ENCODE measurements around the gene NPAT. TPM values are rescaled to one million over a fixed set of nuclear protein-coding genes. Genes with fewer than 3 reads are reported as not detected.
A peak's percentile ranks its signal among the peaks of the same experiment; 100 is the strongest.

The NPAT gene
- total and polyA plus RNA-seq, 9 of the 15 experiments (the other 6 are each of a cell fraction or from before 2014, with no cell fraction given) = 8.8 to 30.0 (median 22.1) TPM

- TF ChIP-seq FOXK2 (conservative IDR thresholded peaks at IDR 0.05 in 1 of 2, IDR thresholded peaks at IDR 0.05 in 1 of 2; ENCODE audit: low read depth in 2 of 2) = no peak
- no peak for TF ChIP-seq ZNF589 (CRISPR knock-in tag; IDR thresholded peaks at IDR 0.05; ENCODE audit: low read depth)
These were observed 77.8 kb downstream of the NPAT start (continued) for GRCh38 chr11:108144615-108145014.

- TF ChIP-seq ARID2 (IDR thresholded peaks at IDR 0.05) = no peak
- peak; percentile 26; the same call in 1 of the 2 replicates for TF ChIP-seq SUPT5H (IDR thresholded peaks at IDR 0.05)
- peak; percentile 33; the same call in 1 of the 2 replicates for TF ChIP-seq POLR2A (conservative IDR thresholded peaks at IDR 0.05)
- peaks cover 84% of the 10 kb centered on the region for H3K36me3 ChIP-seq (ENCODE audit: control insufficient read depth, insufficient read depth, low read length)
- H3K9ac ChIP-seq (ENCODE audit: insufficient read depth in 1 of 2, low read depth in 2 of 2, low read length in 2 of 2) = no peak overlapping the region; a peak in 1 of 4 replicates
- H3K4me3 ChIP-seq = no peak overlapping the region
- H3K9me1 ChIP-seq (ENCODE audit: control insufficient read depth, insufficient read depth, low read length) = no peaks in the 10 kb centered on the region
- H3K79me2 ChIP-seq (ENCODE audit: control insufficient read depth, insufficient read depth, low read length) = no peaks in the 10 kb centered on the region
- 89% methylated on average over 7 of the region's 7 CpGs for WGBS (ENCODE audit: insufficient coverage, low coverage, missing lambda C conversion rate)
- H3K27me3 ChIP-seq (ENCODE audit: control insufficient read depth in 2 of 2, insufficient read depth in 2 of 2, low read length in 2 of 2) = no peaks in the 10 kb centered on the region
- no peak overlapping the region for H3K4me2 ChIP-seq (ENCODE audit: insufficient read depth, low read length)
- ATAC-seq (no peak), FAIRE-seq (no peak), DNase-seq (ENCODE audit: extremely low read depth in 1 of 4, low spot score in 3 of 4) (no peak)
- no peak overlapping the region for H2AFZ ChIP-seq (ENCODE audit: low read depth, low read length)
- no peak overlapping the region for H3K27ac ChIP-seq (ENCODE audit: extremely low read depth, low read depth, low read length)
- in situ Hi-C loops (cut with MboI) = no loop called here
- H3K9me3 ChIP-seq (replicated peaks; ENCODE audit: control insufficient read depth, insufficient read depth, low read depth, low read length) = no peaks in the 10 kb centered on the region
- POLR2A ChIA-PET = no interaction called here
- BruUV-seq (replicated peaks) = no TSS peak
- no peaks in the 10 kb centered on the region for H4K20me1 ChIP-seq (replicated peaks; ENCODE audit: control insufficient read depth, insufficient read depth, low read length)
- intact Hi-C loops (cut with micrococcal nuclease) = no loop called here
- CTCF ChIA-PET (ENCODE audit: low intra/inter-chr PET ratio) = no interaction called here
- no peaks in the 10 kb centered on the region for H3K4me1 ChIP-seq (replicated peaks in 1 of 2; ENCODE audit: control insufficient read depth in 2 of 2, insufficient read depth in 2 of 2, low read length in 2 of 2)
These were observed 80.1 kb downstream of the NPAT start for GRCh38 chr11:108142304-108142703.

GRCh38 chr11:108137212-108137611 is 85.2 kb downstream of the NPAT start:
- Histone ChIP-seq H3K9ac (ENCODE audit: insufficient read depth in 1 of 2, low read depth in 2 of 2, low read length in 2 of 2) (no peak overlapping the region), H3K4me3 (no peak overlapping the region), H4K20me1 (replicated peaks; ENCODE audit: control insufficient read depth, insufficient read depth, low read length) (0 out of 2 replicates have a peak, but pooled peaks cover 3% of the 10 kb centered on the region), H3K27me3 (ENCODE audit: control insufficient read depth in 2 of 2, insufficient read depth in 2 of 2, low read length in 2 of 2) (no peaks in the 10 kb centered on the region), H3K9me3 (replicated peaks; ENCODE audit: control insufficient read depth, insufficient read depth, low read depth, low read length) (no peaks in the 10 kb centered on the region), H3K27ac (ENCODE audit: extremely low read depth, low read depth, low read length) (no peak overlapping the region), H2AFZ (ENCODE audit: low read depth, low read length) (no peak overlapping the region), H3K79me2 (ENCODE audit: control insufficient read depth, insufficient read depth, low read length) (no peaks in the 10 kb centered on the region), H3K4me2 (ENCODE audit: insufficient read depth, low read length) (no peak overlapping the region), H3K9me1 (ENCODE audit: control insufficient read depth, insufficient read depth, low read length) (no peaks in the 10 kb centered on the region), H3K36me3 (ENCODE audit: control insufficient read depth, insufficient read depth, low read length) (peaks cover 71% of the 10 kb centered on the region), H3K4me1 (replicated peaks in 1 of 2; ENCODE audit: control insufficient read depth in 2 of 2, insufficient read depth in 2 of 2, low read length in 2 of 2) (no peaks in the 10 kb centered on the region)
- BruUV-seq (replicated peaks) = no TSS peak
- intact Hi-C loops (cut with micrococcal nuclease) (no loop called here), in situ Hi-C loops (cut with MboI) (no loop called here)
- FAIRE-seq = no peak
- 86% methylated on average over 1 of the region's 1 CpG for WGBS (ENCODE audit: insufficient coverage, low coverage, missing lambda C conversion rate)
- POLR2A ChIA-PET = no interaction called here
- TF ChIP-seq NCOA2 (IDR thresholded peaks at IDR 0.05; ENCODE audit: partially characterized antibody in 2 of 2) (no peak), TCF15 (CRISPR knock-in tag; IDR thresholded peaks at IDR 0.05) (no peak)
- TF ChIP-seq, protein P1, sequence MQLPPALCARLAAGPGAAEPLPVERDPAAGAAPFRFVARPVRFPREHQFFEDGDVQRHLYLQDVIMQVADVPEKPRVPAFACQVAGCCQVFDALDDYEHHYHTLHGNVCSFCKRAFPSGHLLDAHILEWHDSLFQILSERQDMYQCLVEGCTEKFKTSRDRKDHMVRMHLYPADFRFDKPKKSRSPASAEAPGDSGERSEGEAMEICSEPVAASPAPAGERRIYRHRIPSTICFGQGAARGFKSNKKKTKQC (CRISPR knock-in tag; IDR thresholded peaks at IDR 0.05) = no peak
- no peak for ATAC-seq
- CTCF ChIA-PET (ENCODE audit: low intra/inter-chr PET ratio) = no interaction called here
- DNase-seq (ENCODE audit: extremely low read depth in 1 of 4, low spot score in 3 of 4) = no peak

All from K562 (cell line).